CD4-positive, alpha-beta T cell treated with Interferon gamma for 1 hour (primary cell): ENCODE results near the gene OPN1MW.
A peak's percentile ranks its signal among the peaks of the same experiment; 100 is the strongest.
"Not testable (repeated sequence)": the region's sequence is repeated elsewhere in the genome, so short reads cannot be mapped to it uniquely, and the experiment has no call there.

Experiments used
- DNase-seq: peaks from one replicate; pipeline ENCODE4 v3.0.0-alpha.2; 2020

OPN1MW gene

DNA sequence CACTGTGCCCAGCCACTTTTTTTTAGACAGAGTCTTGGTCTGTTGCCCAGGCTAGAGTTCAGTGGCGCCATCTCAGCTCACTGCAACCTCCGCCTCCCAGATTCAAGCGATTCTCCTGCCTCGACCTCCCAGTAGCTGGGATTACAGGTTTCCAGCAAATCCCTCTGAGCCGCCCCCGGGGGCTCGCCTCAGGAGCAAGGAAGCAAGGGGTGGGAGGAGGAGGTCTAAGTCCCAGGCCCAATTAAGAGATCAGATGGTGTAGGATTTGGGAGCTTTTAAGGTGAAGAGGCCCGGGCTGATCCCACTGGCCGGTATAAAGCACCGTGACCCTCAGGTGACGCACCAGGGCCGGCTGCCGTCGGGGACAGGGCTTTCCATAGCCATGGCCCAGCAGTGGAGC, at the start of gene OPN1MW:
OPN1MW (plus strand) TSS at position 301 of the 400 bp plus-strand sequence; CDS start at position 383, 82 bp downstream.
- DNase-seq: not testable (repeated sequence)

DNA sequence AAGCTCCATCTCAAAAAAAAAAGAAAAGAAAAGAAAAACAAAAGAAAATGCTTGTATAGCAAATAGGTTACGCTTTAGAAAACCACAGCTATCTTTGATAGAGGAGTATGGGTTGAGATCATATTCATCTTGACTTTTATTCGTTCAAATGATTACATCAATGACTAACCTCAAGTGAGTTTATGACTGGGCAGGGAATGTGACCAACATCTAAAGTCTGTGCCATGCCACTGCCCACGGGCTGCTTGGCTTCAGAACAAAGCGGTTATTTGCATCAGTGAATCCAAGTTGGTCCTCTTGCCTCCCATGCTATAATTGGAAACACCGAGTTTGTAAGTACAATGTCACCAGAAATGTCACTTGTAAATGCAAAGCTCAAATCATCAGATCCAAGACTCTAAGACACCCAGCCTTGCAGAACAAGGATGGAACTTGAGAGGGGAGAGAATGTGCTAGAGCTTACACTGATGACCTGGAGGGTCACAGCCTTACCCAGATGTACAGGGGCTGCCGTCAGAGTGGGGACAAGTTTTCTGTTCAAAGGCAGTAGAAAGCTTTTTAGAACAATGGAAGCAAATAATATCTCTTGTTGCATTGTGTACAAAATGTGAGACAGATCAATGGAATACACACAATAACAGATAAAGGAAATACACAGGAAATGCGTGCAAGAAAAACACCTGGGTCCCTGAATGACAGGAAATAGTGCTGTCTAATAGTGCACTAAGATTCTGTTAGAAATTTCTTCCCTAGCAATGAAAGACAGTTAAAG, 46.8 kb upstream of the OPN1MW start:
- DNase-seq: no peak

DNA sequence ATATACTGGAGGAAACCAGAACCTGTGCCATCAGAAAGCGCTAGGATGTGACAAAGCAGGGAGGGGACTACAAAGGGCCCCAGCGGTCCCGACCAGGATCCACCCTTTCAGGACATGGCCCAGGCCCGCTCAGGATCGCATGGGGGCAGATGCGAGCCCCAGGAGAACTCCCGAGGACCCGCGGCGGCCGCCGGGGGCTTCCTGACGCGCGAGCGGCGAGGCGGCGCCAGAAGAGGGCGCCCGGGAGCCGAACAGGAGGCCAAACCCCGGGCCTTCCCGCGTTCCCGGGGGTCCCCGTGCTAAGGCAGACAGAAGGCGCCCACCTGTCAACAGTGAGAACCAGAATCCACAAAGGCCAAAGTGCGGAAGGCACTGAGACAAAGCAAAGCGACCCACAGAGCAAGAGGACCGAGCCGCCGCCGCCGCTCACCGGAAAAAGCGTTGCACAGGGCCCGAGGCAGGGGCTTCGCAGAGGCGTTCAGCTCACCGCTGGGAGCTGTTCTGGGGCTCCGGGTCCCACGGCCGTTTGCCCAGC, 45.7 kb upstream of the OPN1MW start:
- DNase-seq: peak; percentile 72

DNA sequence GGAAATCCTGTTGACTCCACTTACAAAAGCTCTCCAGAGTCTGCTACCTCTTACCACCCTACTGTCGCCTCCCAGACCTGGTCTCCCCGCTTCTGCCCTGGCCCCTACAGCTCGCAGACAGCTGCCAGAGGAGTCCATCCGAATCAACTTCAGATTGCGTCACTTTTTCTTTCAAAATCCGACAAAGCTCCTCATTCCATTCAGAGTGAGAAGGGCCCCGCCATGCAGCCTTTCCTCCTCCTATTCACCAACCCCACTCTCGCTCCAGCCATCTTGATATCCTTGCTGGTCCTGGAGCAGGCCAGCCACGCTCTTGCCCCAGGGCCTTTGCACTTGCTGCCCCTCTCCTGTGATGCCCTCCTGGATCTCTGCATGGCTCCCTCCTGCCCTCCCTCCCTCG, 43.5 kb upstream of the OPN1MW start:
- no peak for DNase-seq

DNA sequence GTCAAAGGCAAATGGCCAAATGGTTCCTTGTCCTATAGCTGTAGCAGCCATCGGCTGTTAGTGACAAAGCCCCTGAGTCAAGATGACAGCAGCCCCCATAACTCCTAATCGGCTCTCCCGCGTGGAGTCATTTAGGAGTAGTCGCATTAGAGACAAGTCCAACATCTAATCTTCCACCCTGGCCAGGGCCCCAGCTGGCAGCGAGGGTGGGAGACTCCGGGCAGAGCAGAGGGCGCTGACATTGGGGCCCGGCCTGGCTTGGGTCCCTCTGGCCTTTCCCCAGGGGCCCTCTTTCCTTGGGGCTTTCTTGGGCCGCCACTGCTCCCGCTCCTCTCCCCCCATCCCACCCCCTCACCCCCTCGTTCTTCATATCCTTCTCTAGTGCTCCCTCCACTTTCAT, 42.2 kb upstream of the OPN1MW start:
- DNase-seq: no peak

DNA sequence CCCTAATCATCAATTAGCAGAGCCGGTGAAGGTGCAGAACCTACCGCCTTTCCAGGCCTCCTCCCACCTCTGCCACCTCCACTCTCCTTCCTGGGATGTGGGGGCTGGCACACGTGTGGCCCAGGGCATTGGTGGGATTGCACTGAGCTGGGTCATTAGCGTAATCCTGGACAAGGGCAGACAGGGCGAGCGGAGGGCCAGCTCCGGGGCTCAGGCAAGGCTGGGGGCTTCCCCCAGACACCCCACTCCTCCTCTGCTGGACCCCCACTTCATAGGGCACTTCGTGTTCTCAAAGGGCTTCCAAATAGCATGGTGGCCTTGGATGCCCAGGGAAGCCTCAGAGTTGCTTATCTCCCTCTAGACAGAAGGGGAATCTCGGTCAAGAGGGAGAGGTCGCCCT, 41.7 kb upstream of the OPN1MW start:
- DNase-seq: no peak

DNA sequence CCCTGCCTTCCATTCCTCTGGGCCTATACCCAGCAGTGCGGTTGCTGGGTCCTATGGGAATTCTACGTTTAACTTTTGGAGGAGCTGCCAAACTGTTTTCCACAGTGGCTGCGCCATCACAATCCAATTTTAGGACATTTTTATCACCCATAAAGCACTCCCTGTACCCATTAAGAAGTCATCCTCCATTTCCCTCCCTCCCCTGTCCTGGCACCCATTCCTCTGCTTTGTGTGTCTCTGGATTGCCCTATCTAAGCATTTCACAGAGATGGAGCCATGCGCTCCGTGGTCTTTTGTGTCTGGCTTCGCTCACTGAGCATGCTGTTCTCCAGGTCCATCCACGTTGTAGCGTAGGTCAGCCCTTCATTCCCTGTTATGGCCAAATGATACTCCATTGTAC, 40.0 kb upstream of the OPN1MW start:
- DNase-seq: no peak

DNA sequence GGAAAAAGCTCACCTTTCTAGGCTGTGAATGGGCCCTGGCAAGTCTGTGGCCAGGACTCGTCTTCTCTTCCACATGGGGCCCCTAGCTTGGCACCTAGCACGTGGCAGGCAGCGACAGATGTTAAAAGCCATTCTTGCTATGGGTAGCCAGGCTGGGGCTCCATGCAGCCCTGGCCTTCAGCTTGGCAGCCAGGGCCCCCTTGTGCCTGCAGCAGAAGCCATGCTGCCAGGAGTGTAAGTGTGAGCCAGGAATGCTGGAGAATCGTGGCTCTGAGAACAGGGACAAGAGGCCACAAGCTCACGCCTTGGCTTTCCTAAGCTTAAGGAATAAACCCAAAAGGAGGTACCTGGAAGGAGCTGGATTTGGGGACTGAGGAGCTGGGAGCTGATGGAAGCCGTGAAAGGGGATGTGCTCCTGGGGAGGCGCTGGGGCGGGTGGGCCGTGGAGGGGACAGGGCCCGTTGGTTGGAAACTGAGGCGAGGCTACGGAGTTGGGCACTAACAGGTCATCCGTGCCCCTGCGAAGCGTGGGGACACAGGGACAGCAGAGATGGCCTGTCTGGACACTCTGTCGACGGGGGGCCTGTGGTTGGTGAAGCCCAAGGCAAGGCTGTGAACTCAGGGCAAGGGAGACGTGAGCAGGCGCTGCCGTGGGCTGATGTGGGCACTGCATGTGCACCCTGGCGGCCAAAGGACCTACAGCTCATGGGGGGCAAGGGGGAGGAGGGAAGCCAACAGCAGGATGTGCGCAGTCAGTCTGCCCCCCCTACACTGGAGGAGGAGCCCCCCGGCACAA, 39.2 kb upstream of the OPN1MW start:
- no peak for DNase-seq

DNA sequence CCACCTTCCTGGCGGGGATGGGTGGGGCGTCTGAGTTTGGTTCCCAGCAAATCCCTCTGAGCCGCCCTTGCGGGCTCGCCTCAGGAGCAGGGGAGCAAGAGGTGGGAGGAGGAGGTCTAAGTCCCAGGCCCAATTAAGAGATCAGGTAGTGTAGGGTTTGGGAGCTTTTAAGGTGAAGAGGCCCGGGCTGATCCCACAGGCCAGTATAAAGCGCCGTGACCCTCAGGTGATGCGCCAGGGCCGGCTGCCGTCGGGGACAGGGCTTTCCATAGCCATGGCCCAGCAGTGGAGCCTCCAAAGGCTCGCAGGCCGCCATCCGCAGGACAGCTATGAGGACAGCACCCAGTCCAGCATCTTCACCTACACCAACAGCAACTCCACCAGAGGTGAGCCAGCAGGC, 38.4 kb upstream of the OPN1MW start, which contains the start of gene OPN1LW:
OPN1LW (plus strand) TSS at position 234 of the 400 bp plus-strand sequence; CDS start at position 275, 41 bp downstream.
- DNase-seq: not testable (repeated sequence)

DNA sequence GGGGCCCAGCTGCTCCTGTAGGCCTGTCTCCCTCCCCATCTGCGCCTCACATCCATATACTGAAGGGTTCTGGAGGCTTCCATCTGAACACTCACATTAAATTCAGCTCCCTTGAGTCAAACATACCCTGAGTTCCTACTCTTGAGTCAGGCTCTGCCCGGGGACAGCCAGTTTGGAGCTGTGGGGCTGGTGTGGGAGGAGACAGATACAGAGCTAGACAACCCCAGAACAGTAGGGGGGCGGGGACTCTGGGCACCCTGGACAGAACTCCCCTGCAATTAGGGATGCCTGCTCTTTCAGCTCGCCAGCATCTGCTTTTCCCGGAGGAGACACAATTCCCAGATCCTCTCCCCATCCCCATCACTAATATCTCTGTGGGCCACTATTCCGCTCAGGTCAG, 31.4 kb upstream of the OPN1MW start:
- not testable (repeated sequence) for DNase-seq

DNA sequence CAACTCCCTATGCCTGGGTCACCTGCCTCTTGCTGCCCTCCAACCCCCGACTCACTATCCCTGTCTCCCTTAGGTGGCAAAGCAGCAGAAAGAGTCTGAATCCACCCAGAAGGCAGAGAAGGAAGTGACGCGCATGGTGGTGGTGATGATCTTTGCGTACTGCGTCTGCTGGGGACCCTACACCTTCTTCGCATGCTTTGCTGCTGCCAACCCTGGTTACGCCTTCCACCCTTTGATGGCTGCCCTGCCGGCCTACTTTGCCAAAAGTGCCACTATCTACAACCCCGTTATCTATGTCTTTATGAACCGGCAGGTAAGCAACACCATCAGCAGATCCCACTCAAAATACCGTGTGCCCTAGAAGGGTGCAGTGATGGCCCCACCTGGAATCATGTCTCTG, 26.2 kb upstream of the OPN1MW start:
- not testable (repeated sequence) for DNase-seq

DNA sequence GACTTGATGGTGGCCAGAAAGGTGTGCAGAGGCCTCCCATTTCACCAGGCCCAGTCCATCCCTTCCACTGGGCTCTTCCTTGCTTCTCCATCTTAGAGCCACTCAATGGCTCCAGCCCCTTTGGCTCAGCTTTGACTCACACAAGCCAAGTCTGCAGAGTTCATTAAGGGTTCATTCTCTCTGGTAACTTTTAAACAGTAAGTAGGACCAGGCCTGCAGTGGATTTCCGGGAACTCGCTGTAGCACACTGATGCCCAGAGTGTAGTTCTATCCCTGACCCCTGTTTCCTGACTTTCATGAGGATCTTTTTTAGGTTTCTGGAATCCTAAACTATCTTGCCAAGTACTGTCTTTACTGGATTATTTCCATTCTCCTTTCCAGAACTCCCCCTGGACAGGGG, 25.2 kb upstream of the OPN1MW start:
- not testable (repeated sequence) for DNase-seq

DNA sequence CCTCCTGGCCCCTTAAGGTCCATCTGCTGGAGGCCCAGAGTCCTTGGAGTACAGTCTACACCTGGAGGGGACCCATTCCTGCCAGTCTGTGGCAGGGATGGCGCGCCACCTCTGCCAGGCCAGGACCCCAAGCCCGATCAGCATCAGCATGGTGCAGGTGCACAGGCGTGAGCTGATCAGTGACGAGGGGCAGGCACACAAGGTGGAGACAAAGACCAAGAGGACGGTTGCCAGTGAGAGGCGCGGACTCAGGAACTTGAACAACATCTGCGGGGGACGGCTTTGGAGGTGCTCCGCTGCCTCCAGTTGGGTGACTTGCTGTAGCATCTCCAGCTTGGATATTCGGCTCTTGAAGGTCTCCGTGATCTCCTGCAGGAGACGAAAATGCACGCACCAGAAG, 23.1 kb upstream of the OPN1MW start:
- not testable (repeated sequence) for DNase-seq

DNA sequence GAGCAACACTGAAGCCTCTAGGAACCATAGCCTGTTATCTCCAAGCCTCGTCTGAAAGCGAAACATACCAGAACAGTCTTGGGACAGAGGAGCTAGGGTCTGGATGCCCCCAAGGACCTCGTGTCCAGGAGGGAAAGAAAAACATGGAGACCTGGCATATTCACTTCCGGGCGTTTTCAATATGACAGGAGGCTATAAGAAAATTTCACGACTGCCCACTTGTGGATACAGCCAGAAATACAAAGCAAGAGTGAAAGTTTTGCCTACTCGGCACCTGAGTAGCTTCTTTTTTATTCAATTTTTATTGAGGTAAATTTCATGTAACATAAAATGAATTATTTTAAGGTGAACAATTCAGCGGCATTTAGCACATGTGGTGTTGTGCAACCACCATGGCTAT, 17.5 kb upstream of the OPN1MW start:
- DNase-seq: not testable (repeated sequence)

DNA sequence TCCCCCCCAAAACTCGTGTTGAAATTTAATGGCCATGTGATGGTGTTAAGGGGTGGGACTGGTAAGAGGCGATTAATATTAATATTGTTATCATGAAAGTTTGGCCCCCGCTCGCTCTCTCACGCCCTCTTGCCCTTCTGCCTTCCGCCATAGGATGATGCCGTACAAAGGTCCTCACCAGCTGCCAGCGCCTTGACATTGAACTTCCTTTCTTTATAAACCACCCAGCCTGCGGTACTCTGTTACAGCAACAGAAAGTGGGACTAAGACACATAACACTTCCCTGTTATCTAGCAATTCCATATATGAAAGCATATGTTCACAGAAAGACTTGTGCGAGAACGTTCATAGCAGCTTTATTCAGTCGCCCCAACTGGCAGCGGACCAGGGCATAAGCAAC, 14.0 kb upstream of the OPN1MW start:
- not testable (repeated sequence) for DNase-seq

DNA sequence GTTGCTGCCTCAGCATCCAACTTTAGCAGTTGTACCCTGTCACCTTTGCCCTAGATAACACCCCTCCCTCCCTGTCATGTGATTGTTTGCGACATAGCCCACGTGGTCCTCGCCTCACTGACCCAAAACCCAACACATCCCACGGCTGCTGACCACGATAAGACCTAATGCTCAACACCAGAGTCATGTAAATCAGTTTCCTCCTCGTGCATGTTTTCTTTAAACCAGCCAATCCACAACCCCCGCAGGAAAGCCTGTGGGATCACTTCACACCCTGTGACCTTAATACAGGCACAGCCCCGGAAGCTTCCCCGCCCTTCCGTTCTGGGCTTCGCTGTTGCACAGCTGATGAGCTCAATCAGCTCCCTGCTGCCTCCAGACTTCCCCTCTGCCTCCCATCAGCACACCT, 9.9 kb upstream of the OPN1MW start:
- DNase-seq: not testable (repeated sequence)

DNA sequence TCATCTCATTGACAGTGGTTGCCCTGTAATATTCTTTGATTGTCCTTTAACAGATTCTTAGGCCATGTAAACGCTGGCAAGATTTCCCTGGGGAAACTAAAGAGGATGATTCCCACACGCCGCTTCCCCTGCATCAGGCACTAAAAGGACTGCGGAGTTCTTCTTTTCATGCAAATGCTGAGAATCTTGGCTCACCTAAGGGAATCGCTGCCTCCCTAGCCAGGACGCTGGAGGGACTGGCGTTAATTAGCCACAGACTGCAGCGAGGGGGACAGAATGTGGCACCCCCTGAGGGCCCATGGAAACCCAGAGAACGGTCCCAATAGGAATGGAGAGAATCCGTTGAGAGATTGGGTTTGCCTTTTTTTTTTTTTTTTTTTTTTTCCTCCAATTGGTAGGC, 8.0 kb upstream of the OPN1MW start:
- DNase-seq: not testable (repeated sequence)

DNA sequence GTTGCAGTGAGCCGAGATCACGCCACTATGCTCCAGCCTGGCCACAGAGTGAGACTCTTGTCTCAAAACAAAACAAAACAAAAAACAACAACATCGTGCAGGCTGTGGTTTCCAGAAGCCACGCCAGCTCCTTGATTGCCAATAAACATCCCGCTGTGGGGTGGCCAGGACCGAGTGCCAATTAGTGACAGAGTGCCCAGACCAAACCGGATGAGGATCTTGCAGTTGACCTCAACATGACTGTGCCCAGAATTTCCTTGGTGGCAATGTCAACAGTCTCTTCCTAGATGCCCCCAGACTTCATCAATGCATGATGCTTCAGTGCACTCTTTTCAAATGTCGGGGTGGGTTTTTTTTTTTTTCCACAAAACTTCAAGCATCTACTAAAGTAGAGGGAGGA, 1.4 kb downstream of the OPN1MW start:
- not testable (repeated sequence) for DNase-seq

DNA sequence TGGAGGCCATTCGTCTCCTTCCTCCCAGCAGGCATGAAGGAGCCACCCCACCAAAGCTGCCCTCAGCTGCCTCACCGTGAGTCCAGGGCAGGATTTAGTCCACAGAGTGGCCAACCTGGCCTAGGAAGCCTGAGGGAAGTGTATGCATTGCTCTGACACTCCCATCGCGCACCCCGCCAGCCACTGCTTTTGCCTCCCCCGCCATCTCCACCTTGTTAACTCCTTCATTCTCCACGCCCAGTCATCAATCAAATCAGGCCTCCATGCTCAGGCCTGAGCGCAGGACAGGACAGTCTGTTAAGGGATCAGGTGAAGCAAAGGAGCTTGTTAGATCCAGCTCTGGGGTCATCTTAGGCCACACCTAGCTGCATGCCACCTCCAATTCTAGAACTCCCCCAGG, 10.4 kb downstream of the OPN1MW start:
- DNase-seq: not testable (repeated sequence)

DNA sequence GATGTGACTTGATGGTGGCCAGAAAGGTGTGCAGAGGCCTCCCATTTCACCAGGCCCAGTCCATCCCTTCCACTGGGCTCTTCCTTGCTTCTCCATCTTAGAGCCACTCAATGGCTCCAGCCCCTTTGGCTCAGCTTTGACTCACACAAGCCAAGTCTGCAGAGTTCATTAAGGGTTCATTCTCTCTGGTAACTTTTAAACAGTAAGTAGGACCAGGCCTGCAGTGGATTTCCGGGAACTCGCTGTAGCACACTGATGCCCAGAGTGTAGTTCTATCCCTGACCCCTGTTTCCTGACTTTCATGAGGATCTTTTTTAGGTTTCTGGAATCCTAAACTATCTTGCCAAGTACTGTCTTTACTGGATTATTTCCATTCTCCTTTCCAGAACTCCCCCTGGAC, 11.9 kb downstream of the OPN1MW start:
- DNase-seq: not testable (repeated sequence)

DNA sequence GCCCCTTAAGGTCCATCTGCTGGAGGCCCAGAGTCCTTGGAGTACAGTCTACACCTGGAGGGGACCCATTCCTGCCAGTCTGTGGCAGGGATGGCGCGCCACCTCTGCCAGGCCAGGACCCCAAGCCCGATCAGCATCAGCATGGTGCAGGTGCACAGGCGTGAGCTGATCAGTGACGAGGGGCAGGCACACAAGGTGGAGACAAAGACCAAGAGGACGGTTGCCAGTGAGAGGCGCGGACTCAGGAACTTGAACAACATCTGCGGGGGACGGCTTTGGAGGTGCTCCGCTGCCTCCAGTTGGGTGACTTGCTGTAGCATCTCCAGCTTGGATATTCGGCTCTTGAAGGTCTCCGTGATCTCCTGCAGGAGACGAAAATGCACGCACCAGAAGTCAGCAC, 14.1 kb downstream of the OPN1MW start:
- not testable (repeated sequence) for DNase-seq

DNA sequence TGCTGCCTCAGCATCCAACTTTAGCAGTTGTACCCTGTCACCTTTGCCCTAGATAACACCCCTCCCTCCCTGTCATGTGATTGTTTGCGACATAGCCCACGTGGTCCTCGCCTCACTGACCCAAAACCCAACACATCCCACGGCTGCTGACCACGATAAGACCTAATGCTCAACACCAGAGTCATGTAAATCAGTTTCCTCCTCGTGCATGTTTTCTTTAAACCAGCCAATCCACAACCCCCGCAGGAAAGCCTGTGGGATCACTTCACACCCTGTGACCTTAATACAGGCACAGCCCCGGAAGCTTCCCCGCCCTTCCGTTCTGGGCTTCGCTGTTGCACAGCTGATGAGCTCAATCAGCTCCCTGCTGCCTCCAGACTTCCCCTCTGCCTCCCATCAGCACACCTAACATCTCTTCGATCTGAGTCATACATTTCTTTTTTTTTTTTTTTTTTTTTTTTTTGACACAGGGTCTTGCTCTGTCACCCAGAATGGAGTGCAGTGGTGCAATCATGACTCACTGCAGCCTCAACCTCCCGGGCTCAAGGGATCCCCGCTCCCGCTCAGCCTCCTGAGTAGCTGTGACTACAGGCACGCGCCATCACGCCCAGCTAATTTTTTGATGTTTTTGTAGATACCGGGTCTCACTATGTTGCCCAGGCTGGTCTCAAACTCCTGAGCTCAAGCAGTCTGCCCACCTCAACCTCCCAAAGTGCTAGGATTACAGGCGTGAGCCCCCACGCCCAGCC, 27.4 kb downstream of the OPN1MW start:
- DNase-seq: not testable (repeated sequence)

DNA sequence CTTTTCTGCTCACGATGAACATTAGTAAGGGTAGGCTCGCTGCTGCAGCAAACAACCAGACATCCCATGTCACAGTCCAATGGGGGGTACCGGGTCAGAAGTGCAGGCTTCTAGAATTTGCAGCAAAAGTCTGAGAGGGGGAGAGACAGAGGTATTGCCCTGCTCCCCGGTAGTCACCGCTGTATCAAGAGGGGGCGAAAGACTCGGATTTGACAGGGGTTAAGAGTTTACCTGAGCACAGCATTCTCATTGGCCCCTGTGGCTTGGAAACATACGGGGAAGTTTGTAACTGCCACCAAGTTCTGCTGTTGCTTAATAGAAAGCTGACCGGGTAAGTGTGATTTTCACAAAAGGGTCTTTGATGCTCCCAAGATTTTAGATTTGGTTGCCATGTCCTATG, 28.7 kb downstream of the OPN1MW start:
- not testable (repeated sequence) for DNase-seq
